Measurements from ENCODE around the gene FUBP3.
A peak's percentile ranks its signal among the peaks of the same experiment; 100 is the strongest.

Gene FUBP3

DNA sequence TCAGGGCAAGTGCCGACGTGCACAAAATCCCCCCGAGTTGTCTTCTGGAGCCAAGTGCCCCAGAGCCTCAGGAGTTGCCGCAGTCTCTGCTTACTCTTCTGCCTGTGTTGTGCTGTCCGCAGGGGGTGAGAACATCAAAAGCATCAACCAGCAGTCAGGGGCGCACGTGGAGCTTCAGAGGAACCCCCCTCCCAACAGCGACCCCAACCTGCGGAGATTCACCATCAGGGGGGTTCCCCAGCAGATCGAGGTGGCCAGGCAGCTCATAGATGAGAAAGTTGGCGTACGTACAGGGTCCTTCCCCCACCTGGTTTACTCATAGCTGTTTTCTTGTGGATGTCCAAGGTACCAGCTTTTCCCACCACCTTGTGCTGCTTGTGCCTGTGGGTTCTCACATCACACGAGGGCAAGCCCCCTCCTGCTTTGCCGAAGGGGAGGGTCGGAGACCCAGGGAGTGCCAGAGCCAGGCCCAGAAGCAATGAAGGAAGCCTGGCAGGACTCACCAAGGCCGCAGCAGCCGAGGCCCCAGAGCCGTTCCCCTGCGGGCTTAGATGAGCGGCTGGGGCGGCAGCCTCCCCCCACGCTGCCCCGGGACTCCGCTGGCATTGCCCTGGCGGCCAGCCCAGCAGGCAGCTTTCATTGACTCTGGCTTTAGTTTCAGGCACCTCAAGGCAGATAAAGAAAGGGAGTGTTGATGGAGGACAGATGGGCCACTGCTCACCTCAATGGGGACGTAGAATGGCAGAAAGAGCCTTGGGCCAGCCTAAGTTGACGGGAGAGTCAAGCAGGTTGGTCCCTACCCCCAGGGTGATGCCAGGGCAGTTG lies 51.3 kb downstream of the FUBP3 start:
- no peak overlapping the region for H3K9ac ChIP-seq (ENCODE audit: low read depth, low read length)
- H3K36me3 ChIP-seq (ENCODE audit: insufficient read depth, low read depth, low read length), result peaks cover 82% of the 10 kb centered on the region
- H3K9me3 ChIP-seq (ENCODE audit: insufficient read depth, low read depth, low read length), result no peaks in the 10 kb centered on the region
- H3K27ac ChIP-seq (ENCODE audit: low read length), result peak overlapping the region; percentile 23
- H3K27me3 ChIP-seq (ENCODE audit: insufficient read depth, low read length), result no peaks in the 10 kb centered on the region
- no peak overlapping the region for H3K4me3 ChIP-seq (ENCODE audit: low read length)
- H3K4me1 ChIP-seq (ENCODE audit: insufficient read depth, low read length), result peaks cover 16% of the 10 kb centered on the region

DNA sequence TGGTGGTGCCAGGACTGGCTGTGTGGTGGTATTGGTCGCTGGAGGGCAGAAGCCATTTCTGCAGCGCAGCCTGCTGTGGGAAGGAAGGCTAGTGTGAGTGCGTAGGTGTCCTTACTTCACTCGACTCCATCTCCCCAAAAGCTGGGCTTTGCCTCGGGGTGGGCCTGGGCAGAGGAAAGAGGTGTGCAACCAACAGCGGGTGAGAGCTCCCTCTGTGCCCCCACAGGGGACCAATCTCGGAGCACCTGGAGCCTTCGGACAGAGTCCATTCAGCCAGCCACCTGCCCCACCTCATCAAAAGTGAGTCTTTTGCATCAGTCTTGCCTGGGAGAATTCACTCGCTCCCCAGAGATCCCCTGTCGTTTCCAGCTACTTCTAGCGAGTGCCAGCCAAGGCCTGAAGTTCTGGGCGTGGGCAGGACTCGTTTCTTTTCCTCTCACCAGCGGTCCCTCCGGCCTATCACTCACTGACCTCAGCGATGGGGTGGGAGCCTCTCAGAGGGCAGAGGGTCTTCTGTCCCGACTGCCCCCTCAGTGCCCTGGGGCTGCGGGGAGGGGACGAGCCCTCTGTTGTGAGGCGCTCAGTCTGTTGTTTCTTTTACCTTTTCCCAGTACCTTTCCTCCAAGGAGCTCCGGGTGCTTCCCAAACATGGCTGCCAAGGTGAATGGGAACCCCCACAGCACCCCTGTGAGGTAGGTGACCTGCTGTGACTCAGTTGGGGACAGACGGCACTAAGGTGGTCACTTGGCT lies 52.1 kb downstream of the FUBP3 start:
- no peak overlapping the region for H3K27ac ChIP-seq (ENCODE audit: low read length)
- H3K4me1 ChIP-seq (ENCODE audit: insufficient read depth, low read length), result peaks cover 16% of the 10 kb centered on the region
- H3K9me3 ChIP-seq (ENCODE audit: insufficient read depth, low read depth, low read length), result no peaks in the 10 kb centered on the region
- no peak overlapping the region for H3K9ac ChIP-seq (ENCODE audit: low read depth, low read length)
- H3K27me3 ChIP-seq (ENCODE audit: insufficient read depth, low read length), result no peaks in the 10 kb centered on the region
- no peak overlapping the region for H3K4me3 ChIP-seq (ENCODE audit: low read length)
- peaks cover 82% of the 10 kb centered on the region for H3K36me3 ChIP-seq (ENCODE audit: insufficient read depth, low read depth, low read length)

DNA sequence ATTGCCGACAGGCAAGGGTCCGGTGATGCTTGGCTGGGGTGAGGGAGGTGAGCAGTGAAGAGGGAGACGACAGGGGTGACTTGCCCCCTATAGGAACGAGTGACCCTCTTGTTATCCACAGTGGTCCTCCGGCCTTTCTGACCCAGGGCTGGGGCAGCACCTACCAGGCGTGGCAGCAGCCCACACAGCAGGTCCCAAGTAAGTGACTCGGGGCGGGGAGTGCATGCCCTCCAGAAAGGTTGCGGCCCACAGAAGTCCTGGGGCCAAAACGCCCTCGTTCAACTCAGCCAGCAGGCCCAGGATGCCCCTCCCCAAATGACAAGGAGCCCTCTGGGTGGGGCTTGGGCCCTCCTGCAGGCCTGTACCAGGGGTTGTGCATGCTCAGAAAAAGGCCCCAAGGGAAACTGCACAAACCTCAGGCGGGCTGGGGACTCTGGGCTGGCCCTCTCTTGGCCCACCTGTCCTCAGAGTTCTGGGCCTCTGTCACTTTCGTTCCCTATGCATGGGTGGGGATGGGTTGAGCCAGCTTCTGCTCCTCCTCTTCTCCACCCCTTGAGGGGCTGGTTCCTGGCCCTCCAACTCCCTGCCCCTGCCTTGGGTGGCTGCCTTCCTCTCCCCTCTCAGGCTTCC lies 52.8 kb downstream of the FUBP3 start:
- Histone ChIP-seq H3K27me3 (ENCODE audit: insufficient read depth, low read length) (no peaks in the 10 kb centered on the region), H3K4me3 (ENCODE audit: low read length) (no peak overlapping the region), H3K4me1 (ENCODE audit: insufficient read depth, low read length) (peaks cover 16% of the 10 kb centered on the region), H3K27ac (ENCODE audit: low read length) (no peak overlapping the region), H3K36me3 (ENCODE audit: insufficient read depth, low read depth, low read length) (peaks cover 82% of the 10 kb centered on the region), H3K9ac (ENCODE audit: low read depth, low read length) (no peak overlapping the region), H3K9me3 (ENCODE audit: insufficient read depth, low read depth, low read length) (no peaks in the 10 kb centered on the region)

DNA sequence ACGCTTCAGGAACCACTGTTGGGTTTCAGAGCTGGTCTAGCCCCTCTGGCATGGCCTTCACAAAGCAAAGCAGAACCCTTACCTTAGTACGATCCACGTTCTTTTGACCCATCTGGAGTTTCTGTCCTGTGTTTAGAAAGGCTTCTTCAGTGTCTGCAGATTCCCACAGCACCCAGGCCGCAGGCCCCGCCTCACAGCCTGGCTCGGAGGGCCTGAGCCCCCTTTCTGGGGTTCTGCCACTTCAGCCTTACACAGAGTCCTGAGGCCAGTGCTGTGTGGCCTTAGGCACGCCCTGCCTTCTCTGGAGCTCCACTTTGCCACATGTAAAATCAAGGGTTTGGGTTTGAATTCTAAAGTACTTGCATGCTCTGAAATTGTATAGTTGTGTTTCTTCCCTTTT lies 53.5 kb downstream of the FUBP3 start:
- no peak overlapping the region for H3K27ac ChIP-seq (ENCODE audit: low read length)
- H3K27me3 ChIP-seq (ENCODE audit: insufficient read depth, low read length), result no peaks in the 10 kb centered on the region
- peaks cover 79% of the 10 kb centered on the region for H3K36me3 ChIP-seq (ENCODE audit: insufficient read depth, low read depth, low read length)
- H3K9me3 ChIP-seq (ENCODE audit: insufficient read depth, low read depth, low read length), result no peaks in the 10 kb centered on the region
- no peak overlapping the region for H3K9ac ChIP-seq (ENCODE audit: low read depth, low read length)
- no peak overlapping the region for H3K4me3 ChIP-seq (ENCODE audit: low read length)
- H3K4me1 ChIP-seq (ENCODE audit: insufficient read depth, low read length), result peaks cover 16% of the 10 kb centered on the region

DNA sequence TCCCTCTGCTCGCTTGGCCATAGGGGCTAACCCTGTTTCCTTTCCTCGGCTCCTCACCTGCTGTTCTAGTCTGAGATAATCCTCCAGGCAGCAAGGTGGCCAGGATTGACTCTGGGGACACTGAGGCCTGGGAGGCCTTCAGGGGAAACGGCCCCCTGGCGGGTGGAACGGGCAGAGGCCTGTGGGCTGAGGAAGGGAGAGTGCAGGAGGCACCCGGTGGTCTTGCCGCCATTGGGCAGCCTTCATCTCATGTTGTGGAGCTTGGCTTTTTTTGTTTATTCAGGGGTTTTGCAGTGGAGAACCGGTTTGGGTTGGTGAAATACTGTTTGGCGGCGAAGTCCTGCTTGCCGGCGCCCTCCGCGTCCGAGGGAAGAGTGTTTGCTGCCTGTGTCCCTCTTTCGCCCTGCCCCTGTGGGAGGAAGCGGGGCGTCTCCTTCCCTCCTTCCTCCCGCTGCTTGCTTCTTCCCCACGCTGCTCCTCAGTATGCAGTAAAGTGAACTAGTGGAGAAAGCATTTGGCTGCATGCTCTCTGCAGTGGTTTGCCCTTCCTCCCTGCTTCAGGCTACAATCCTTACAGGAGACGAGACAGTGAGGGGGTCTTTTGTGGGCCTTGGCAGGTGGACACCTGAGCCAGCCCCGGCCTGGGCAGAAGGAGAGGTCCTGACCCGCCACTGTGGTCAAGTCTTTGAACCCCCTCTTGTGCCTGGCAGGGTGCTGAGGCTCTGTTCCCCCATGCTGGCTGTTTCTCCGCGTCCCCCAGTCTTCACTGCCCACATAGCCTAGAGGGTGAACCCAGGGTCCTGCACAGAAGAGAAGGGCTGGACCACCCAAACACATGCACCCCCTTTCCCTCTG lies 54.2 kb downstream of the FUBP3 start:
- no peaks in the 10 kb centered on the region for H3K9me3 ChIP-seq (ENCODE audit: insufficient read depth, low read depth, low read length)
- H3K27me3 ChIP-seq (ENCODE audit: insufficient read depth, low read length), result no peaks in the 10 kb centered on the region
- H3K9ac ChIP-seq (ENCODE audit: low read depth, low read length), result no peak overlapping the region
- no peak overlapping the region for H3K27ac ChIP-seq (ENCODE audit: low read length)
- H3K4me1 ChIP-seq (ENCODE audit: insufficient read depth, low read length), result peaks cover 19% of the 10 kb centered on the region
- H3K36me3 ChIP-seq (ENCODE audit: insufficient read depth, low read depth, low read length), result peaks cover 82% of the 10 kb centered on the region
- no peak overlapping the region for H3K4me3 ChIP-seq (ENCODE audit: low read length)

DNA sequence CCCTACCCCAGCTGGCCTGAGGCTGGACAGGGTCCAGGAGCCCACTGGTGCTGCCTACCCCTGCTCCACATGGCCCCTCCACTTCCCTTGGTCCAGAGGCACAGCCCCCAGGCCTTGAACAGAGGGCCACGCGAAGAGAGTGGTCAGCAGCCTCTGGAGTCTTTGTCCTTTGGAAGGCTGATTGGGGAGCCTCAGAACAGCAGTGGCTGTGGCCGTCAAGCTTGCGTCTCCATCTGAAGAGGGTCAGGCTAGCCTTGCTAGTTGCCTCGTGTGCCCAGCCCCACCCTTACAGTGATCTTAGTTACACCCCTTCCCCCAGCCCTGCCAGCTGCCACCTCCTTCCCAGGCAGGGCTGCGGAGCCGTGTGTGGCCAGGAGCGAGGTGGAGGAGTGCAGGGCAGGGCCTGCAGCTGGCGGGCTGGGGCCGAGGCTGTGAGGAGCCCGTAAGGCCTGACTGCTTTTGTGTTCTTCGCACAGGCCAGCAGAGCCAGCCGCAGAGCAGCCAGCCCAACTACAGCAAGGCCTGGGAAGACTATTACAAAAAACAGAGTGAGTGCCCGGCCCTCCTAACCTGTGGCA lies 54.9 kb downstream of the FUBP3 start:
- Histone ChIP-seq H3K27ac (ENCODE audit: low read length) (no peak overlapping the region), H3K9me3 (ENCODE audit: insufficient read depth, low read depth, low read length) (no peaks in the 10 kb centered on the region), H3K27me3 (ENCODE audit: insufficient read depth, low read length) (no peaks in the 10 kb centered on the region), H3K4me3 (ENCODE audit: low read length) (no peak overlapping the region), H3K9ac (ENCODE audit: low read depth, low read length) (no peak overlapping the region), H3K36me3 (ENCODE audit: insufficient read depth, low read depth, low read length) (peaks cover 85% of the 10 kb centered on the region), H3K4me1 (ENCODE audit: insufficient read depth, low read length) (peaks cover 21% of the 10 kb centered on the region)

DNA sequence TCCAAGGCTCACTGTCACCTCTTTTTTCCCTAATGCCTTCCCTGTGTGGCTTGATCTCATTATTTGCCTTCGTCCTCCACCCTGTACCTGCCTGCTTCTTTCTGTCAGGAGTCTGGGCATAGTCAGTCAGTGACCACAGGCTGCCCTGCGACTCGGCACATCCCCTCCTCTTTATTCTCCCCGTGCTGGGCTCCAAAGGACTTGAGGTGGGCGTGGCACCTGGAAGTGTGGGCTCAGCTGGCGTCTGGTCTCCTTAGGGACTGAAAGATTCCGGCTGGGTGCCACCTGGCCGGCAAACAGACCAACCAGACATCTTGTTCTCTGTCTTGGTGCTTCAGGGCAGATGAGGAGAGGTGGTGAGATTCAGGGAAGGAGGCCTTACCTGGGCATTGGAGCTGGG lies 55.4 kb downstream of the FUBP3 start:
- H3K27ac ChIP-seq (ENCODE audit: low read length), result no peak overlapping the region
- peaks cover 18% of the 10 kb centered on the region; the same call in 1 of the 2 replicates for H3K4me1 ChIP-seq (ENCODE audit: insufficient read depth, low read length)
- H3K36me3 ChIP-seq (ENCODE audit: insufficient read depth, low read depth, low read length), result peaks cover 84% of the 10 kb centered on the region
- H3K27me3 ChIP-seq (ENCODE audit: insufficient read depth, low read length), result no peaks in the 10 kb centered on the region
- H3K9ac ChIP-seq (ENCODE audit: low read depth, low read length), result no peak overlapping the region
- H3K9me3 ChIP-seq (ENCODE audit: insufficient read depth, low read depth, low read length), result no peaks in the 10 kb centered on the region
- H3K4me3 ChIP-seq (ENCODE audit: low read length), result no peak overlapping the region

DNA sequence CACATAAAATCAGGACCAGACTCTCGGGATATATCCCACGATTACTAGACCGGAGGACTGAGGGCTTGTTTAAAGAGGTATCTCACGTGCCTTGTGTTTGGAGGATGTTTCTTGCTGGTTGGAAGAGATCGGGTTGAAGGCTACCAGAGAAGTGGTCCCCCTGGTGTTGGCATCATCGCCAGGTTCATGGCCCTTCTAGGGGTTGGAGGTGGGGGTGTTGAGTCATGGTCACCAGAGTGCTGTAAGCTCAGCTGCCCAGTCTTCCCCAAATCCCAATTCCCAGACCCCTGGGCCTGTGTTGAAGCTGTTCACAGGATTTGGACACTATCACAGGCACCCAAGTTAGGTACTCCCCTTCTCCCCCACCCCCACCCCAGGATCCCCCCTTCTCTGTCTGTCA lies 55.9 kb downstream of the FUBP3 start:
- Histone ChIP-seq H3K36me3 (ENCODE audit: insufficient read depth, low read depth, low read length) (peaks cover 79% of the 10 kb centered on the region), H3K27ac (ENCODE audit: low read length) (no peak overlapping the region), H3K9ac (ENCODE audit: low read depth, low read length) (no peak overlapping the region), H3K9me3 (ENCODE audit: insufficient read depth, low read depth, low read length) (no peaks in the 10 kb centered on the region), H3K4me1 (ENCODE audit: insufficient read depth, low read length) (peaks cover 14% of the 10 kb centered on the region; the same call in 1 of the 2 replicates), H3K27me3 (ENCODE audit: insufficient read depth, low read length) (no peaks in the 10 kb centered on the region), H3K4me3 (ENCODE audit: low read length) (no peak overlapping the region)

DNA sequence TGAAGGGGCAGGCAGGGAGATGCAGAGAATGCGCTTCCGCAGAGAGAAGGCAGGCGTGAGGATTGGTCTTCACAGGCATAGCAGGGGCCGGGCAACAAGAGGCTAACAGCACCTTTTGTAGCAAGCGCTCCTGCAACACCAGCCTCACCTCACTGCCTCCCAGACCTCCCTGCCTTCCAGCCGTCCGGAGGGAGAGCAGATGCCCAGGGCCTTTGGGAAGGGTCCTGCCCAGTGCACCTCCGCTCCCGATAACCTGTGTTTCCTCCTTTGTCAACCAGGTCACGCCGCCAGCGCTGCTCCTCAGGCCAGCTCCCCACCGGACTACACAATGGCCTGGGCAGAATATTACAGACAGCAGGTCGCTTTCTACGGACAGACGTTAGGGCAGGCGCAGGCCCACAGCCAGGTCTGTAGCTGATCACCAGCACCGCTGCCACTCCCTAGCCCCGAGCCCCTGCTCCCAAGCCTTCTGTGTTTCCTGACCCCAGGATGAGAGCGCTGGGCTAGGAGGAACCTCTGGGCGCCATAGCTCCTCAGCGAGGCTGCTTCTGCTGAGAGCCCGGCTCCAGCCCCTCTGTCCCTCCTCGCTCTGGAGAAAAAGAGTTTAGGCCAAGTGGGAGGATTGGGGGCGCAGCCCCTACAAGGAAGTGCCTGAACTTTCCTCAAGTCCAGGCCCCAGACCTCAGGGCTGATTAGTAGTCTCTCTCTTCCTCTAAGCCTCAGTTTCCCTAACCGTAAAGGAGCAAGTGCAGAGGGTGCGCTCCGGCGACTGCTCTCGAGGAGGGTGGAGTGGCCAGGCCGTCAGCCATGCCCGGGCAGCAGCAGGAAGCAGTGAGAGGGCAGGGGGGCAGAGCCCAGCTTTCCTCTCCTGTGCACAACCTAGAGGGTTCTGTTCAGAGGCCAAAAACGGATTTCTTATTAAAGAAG lies 56.6 kb downstream of the FUBP3 start:
- no peak overlapping the region for H3K27ac ChIP-seq (ENCODE audit: low read length)
- no peak overlapping the region for H3K9ac ChIP-seq (ENCODE audit: low read depth, low read length)
- H3K36me3 ChIP-seq (ENCODE audit: insufficient read depth, low read depth, low read length), result peaks cover 72% of the 10 kb centered on the region
- no peak overlapping the region for H3K4me3 ChIP-seq (ENCODE audit: low read length)
- H3K4me1 ChIP-seq (ENCODE audit: insufficient read depth, low read length), result peaks cover 11% of the 10 kb centered on the region; the same call in 1 of the 2 replicates
- H3K27me3 ChIP-seq (ENCODE audit: insufficient read depth, low read length), result no peaks in the 10 kb centered on the region
- no peaks in the 10 kb centered on the region for H3K9me3 ChIP-seq (ENCODE audit: insufficient read depth, low read depth, low read length)

DNA sequence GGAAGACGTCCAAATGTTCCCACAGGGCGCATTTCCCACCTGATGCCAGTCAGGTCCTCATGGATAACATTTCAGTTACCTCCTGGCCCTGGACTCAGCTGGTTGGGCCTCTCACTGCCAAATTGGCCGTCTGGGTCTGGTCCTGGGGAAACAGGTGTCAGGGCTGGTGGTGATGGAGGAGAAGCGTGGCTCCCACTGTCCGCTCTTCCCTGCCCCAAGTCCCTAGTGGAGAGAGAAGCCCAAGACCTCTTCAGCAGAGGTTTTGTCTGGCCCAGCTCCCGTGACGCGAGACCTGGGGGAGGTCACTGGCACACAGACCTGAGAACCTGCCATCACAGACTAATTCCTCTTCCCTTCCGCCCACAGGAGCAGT lies 57.3 kb downstream of the FUBP3 start:
- H3K9ac ChIP-seq (ENCODE audit: low read depth, low read length), result no peak overlapping the region
- H3K27me3 ChIP-seq (ENCODE audit: insufficient read depth, low read length), result no peaks in the 10 kb centered on the region
- peaks cover 11% of the 10 kb centered on the region; the same call in 1 of the 2 replicates for H3K4me1 ChIP-seq (ENCODE audit: insufficient read depth, low read length)
- H3K9me3 ChIP-seq (ENCODE audit: insufficient read depth, low read depth, low read length), result no peaks in the 10 kb centered on the region
- no peak overlapping the region for H3K27ac ChIP-seq (ENCODE audit: low read length)
- peaks cover 65% of the 10 kb centered on the region for H3K36me3 ChIP-seq (ENCODE audit: insufficient read depth, low read depth, low read length)
- no peak overlapping the region for H3K4me3 ChIP-seq (ENCODE audit: low read length)

Measured in iPS-20b (cell line).